ENCODE data around the gene CEBPB.

The CEBPB gene

GRCh38 chr20:50230184-50230583 lies 39.6 kb downstream of the CEBPB start:
- TF ChIP-seq CTCF (conservative IDR thresholded peaks at IDR 0.05): no peak
- H3K27ac ChIP-seq: no peak overlapping the region

GRCh38 chr20:50230871-50231560 lies 40.4 kb downstream of the CEBPB start:
- TF ChIP-seq CTCF (conservative IDR thresholded peaks at IDR 0.05): no peak
- no peak overlapping the region for H3K27ac ChIP-seq

- H3K27ac ChIP-seq: no peak overlapping the region
- TF ChIP-seq CTCF (conservative IDR thresholded peaks at IDR 0.05): no peak
Measured at GRCh38 chr20:50231854-50232253, 41.2 kb downstream of the CEBPB start.

GRCh38 chr20:50232651-50233324 lies 42.2 kb downstream of the CEBPB start:
- H3K27ac ChIP-seq: no peak overlapping the region
- TF ChIP-seq CTCF (conservative IDR thresholded peaks at IDR 0.05): no peak

GRCh38 chr20:50233325-50234212 lies 42.9 kb downstream of the CEBPB start:
- no peak overlapping the region for H3K27ac ChIP-seq
- TF ChIP-seq CTCF (conservative IDR thresholded peaks at IDR 0.05): no peak

GRCh38 chr20:50234288-50234687 lies 43.7 kb downstream of the CEBPB start:
- H3K27ac ChIP-seq: no peak overlapping the region
- TF ChIP-seq CTCF (conservative IDR thresholded peaks at IDR 0.05): no peak

- no peak overlapping the region for H3K27ac ChIP-seq
- TF ChIP-seq CTCF (conservative IDR thresholded peaks at IDR 0.05): no peak
Measured at GRCh38 chr20:50237349-50237748, 46.7 kb downstream of the CEBPB start.

Data from VCaP (cell line).